B cell (primary cell): Measurements from ENCODE around the gene CYFIP1.

Experiments used
- EZH2 ChIP-seq: IDR thresholded peaks from 2 replicates; pipeline ENCODE4 v1.6.1; 2012; ENCODE audit warnings: borderline replicate concordance, low read depth, mild to moderate bottlenecking, moderate library complexity, low read length; ENCODE audit not compliant: insufficient read depth, poor library complexity, severe bottlenecking
- TF ChIP-seq, protein P1 (sequence below): fragments of 200-600 bp; IDR thresholded peaks from one replicate; pipeline ENCODE4 v1.8.0; 2022; ENCODE audit warnings: antibody characterized with exemption, mild to moderate bottlenecking

- TF ChIP-seq, protein P1, sequence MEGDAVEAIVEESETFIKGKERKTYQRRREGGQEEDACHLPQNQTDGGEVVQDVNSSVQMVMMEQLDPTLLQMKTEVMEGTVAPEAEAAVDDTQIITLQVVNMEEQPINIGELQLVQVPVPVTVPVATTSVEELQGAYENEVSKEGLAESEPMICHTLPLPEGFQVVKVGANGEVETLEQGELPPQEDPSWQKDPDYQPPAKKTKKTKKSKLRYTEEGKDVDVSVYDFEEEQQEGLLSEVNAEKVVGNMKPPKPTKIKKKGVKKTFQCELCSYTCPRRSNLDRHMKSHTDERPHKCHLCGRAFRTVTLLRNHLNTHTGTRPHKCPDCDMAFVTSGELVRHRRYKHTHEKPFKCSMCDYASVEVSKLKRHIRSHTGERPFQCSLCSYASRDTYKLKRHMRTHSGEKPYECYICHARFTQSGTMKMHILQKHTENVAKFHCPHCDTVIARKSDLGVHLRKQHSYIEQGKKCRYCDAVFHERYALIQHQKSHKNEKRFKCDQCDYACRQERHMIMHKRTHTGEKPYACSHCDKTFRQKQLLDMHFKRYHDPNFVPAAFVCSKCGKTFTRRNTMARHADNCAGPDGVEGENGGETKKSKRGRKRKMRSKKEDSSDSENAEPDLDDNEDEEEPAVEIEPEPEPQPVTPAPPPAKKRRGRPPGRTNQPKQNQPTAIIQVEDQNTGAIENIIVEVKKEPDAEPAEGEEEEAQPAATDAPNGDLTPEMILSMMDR, result no peak
- TF ChIP-seq EZH2, result no peak
Measured at GRCh38 chr15:22992024-22992326, 11.8 kb upstream of the CYFIP1 start.
